CD4-positive, alpha-beta T cell treated with Interleukin-15 for 4 hours (primary cell): ENCODE data around the gene TTC31.

Experiments
- DNase-seq: peaks from one replicate; pipeline ENCODE4 v3.0.0-alpha.2; 2020; ENCODE audit warnings: low spot score

TTC31 gene

DNA sequence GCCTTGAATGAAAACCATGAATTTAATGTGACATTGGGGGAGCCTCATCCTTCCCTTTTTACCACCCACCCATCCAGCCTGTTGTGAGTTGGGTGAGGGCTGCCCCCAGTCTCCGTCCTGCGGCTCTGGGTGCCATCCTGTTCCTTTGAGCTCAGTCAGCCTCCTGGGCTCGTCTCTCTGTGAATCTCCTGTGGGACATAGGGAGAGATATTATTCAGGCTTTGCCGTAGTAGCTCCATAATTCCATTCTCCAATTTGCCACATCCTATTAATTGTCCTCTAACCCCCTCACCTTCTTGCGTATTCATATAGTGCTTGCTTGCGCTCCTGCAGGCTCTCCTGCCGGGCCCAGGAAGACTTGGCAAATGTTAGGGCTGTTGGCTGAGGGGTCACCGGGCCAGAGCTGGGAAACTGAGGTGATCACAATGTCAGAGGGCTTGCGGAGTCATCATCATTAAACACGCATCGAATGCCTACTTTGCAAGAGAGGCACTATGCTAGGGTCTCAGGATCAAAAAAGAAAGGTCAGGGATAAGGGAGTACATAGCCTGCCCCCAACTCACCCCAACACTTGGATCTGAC, 43.9 kb downstream of the TTC31 start:
- no peak for DNase-seq

GRCh38 chr2:74527741-74528140, 44.9 kb downstream of the TTC31 start:
- DNase-seq: no peak

GRCh38 chr2:74528600-74529356, 45.9 kb downstream of the TTC31 start:
- peak; percentile 13 for DNase-seq

DNA sequence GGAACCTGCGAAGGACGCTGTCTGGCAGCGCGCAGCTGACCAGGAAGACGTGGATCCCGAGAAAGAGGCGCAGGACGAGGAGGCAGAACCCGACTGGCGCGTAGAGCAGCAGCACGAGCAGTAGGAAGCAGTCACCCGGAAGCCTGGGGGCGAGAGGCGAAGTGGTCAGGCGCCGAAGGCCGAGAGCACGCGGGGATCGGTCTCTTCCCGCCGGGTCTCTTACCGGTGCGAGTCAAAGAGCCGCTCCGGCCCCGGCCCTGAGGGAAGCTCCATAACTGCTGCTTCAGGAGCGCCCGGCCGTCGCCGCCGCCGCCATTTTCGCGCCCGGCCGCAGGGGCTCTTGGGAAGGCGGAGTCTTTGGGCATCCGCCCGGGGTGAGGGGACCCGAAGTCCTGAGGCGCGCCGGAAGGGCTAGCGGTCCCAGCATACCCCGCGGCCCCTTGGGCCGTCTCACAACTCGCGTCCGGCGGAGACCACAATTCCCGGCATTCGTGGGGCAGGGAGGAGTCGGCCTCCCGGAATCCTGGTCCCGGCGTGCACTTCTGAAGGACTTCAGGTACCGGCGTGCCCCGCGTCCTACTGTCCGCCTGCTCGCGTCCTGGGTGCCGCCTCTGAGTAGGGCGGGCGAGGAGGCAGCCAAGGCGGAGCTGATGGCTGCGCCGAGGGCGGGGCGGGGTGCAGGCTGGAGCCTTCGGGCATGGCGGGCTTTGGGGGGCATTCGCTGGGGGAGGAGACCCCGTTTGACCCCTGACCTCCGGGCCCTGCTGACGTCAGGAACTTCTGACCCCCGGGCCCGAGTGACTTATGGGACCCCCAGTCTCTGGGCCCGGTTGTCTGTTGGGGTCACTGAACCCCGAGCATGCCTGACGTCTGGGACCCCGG, 46.7 kb downstream of the TTC31 start, which contains the start of the genes AUP1 and HTRA2:
Gene AUP1, minus strand, starts transcription at position 350 of the 882 bp plus-strand sequence. Its CDS starts 77 bp downstream, at position 273.
Gene HTRA2, plus strand, starts transcription at position 577 of the 882 bp plus-strand sequence. Its CDS starts 74 bp downstream, at position 651.
- peak; percentile 92 for DNase-seq

GRCh38 chr2:74530239-74531187, 47.6 kb downstream of the TTC31 start:
- DNase-seq: peak; percentile 43

DNA sequence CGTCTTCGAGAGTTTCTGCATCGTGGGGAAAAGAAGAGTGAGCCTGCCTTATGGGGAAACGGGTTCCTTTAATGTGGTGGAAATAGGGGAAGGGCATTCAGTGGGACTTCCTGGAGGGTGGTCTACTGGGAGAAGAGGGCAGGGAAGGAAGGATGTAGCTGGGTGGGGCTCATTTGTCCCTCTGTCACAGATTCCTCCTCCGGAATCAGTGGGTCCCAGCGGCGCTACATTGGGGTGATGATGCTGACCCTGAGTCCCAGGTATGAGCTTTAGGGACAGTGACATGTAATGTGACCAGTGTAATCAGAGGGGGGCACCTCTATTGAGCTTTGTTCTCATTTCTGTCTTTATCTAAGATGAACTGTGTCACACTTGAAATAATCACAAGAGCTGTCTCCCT, 48.8 kb downstream of the TTC31 start:
- no peak for DNase-seq

DNA sequence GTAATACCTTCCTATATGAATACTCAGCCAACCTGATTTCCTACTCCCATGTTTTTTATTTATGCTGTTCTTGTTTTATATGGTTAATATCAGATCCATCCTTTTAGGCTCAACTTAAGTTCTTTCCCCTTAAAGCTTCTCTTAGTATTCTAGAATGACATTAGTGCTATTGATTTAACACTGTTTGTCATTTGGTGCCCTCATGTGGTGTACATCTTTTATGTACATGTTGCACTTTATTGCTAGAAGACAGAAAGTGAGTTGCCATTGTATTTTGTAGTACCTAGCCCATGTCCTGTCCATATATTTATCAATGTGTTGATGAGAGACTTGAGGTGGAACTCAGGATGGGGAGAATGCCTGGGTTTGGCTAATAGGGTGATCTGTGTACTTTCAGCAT, 49.3 kb downstream of the TTC31 start:
- DNase-seq: peak; percentile 49

DNA sequence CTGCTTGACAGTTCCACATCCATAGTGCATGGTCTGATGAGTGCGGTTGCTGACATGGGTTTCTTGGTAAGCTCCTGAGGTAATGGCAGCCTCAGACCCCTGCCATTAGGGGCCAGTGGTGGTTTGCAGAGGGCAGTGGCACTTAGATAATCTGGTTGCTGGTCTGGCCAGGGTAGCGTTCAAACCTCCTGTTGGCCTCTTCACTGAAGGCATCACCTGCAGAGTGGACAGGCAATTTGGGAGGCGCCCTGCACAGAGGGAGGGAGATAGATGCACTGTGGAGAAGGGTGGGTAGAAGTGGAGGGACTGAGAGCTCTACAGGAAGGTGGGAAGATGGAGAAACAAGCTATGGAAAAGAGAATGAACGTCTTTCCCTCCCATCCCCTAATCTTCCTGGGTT, 50.6 kb downstream of the TTC31 start:
- DNase-seq: no peak

DNA sequence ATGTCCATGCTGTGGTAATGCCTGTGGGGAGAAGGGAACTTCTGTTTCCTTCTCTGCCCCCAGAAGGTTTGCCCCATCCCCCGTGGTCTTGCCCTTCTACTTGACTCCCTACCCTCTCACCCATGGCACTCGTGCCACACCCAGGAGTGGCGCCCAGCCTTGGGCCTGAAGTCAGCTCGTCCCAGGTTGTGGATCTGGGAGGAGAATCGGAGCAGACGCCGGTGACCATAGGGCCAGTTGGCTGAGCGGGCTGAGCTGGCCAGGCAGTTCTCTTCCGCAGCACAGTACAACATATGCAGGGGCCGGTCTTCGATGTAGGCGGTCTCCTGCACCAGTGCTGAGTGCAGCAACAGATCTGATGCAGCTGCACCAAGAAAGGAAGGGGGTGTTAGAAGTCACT, 51.5 kb downstream of the TTC31 start:
- DNase-seq: no peak

GRCh38 chr2:74535440-74535965, 52.6 kb downstream of the TTC31 start:
- DNase-seq: no peak

GRCh38 chr2:74536166-74536950, 53.5 kb downstream of the TTC31 start:
- DNase-seq: no peak

DNA sequence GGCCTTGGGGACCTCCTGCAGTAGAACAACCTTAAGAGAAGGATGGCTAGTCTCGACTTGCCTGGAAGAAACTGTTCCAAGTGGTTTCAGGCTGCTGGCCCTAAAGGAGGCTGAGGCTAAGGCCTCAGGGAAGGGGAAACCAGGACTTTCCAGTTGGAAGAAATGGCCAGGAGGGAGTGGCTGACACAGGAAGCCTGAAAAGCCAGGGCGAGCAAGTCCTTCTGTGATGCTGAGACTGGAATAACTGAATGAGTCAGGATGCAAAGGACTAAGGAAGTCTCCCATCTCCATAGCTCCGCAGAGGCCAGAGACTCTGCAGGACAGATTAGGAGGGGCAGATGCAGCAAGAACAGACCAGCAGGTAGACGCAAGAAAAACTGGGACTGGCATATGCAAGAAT, 54.3 kb downstream of the TTC31 start:
- DNase-seq: no peak

DNA sequence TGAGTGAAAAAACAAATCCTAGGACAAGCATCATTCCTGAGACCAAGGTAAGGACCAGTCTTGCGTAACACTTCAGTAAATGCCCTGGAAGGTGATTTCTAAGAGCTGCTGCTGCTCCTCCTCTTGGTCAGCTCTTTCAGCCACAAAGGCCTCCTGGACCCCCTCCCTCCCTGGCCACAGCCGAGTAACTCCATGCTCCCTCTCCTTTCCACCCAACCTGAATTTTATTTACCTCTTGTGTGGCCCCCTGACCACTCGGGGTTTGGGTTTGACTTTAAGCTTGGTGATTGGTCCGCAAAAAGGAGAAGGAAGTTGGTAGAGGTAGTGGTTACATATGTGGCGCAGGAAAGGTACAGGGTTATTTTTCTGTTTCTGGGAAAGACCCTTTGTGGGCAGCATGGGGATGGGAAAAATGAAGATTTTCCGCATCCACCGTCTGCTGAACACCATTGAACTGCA, 56.0 kb downstream of the TTC31 start:
- DNase-seq: no peak

- no peak for DNase-seq
Measured at GRCh38 chr2:74540291-74540690, 57.4 kb downstream of the TTC31 start.

DNA sequence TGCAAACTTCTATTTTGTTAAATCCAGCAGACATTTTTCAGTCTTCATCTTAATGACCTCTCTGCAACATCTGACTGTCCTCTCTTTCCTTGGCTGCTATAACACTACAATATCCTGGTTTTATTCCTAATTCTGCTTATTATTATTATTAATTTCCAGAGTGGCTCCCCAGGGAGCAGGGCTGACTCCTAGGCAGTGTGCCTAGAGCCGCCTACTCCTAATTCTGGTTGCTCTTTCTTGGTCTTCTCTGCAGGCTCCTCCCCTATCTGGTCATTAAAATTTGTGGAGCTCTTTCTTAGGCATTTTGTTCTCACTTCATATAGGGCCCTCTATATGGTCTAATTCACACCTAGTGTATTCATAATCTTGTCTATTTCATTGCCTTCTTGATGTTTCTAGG, 60.1 kb downstream of the TTC31 start:
- DNase-seq: no peak
